ENCODE data around the gene SCNN1A. TPM values are rescaled to one million over a fixed set of nuclear protein-coding genes. Genes with fewer than 3 reads are reported as not detected.

SCNN1A gene
- total and polyA plus RNA-seq, 2 of the 13 experiments (the other 11 are each of a cell fraction or from before 2014, with no cell fraction given), result 1.5 to 14.6 TPM

- TF ChIP-seq FOSL1 (CRISPR knock-in tag; IDR thresholded peaks at IDR 0.05; ENCODE audit: borderline replicate concordance) (peak; percentile 41; the same call in 1 of the 2 replicates), SMAD3 (CRISPR knock-in tag; IDR thresholded peaks at IDR 0.05) (no peak), ZNF598 (CRISPR knock-in tag; IDR thresholded peaks at IDR 0.05; ENCODE audit: borderline replicate concordance) (no peak), NFKBIZ (CRISPR knock-in tag; IDR thresholded peaks at IDR 0.05) (no peak), SNRNP70 (IDR thresholded peaks at IDR 0.05; ENCODE audit: low read depth, low read length) (no peak), IRX3 (CRISPR knock-in tag; IDR thresholded peaks at IDR 0.05; ENCODE audit: borderline replicate concordance, low read depth) (no peak), TP53 (CRISPR knock-in tag; conservative IDR thresholded peaks at IDR 0.05) (no peak), TFDP2 (CRISPR knock-in tag; IDR thresholded peaks at IDR 0.05) (no peak), BRCA1 (CRISPR knock-in tag; IDR thresholded peaks at IDR 0.05) (no peak), ZFP41 (CRISPR knock-in tag; IDR thresholded peaks at IDR 0.05; ENCODE audit: borderline replicate concordance) (no peak)
Measured at GRCh38 chr12:6369916-6370575, 5.3 kb downstream of the SCNN1A start (continued).

- Histone ChIP-seq H3K27me3 (ENCODE audit: control insufficient read depth in 1 of 2, insufficient read depth in 2 of 2, low read length in 2 of 2) (peaks cover 0 to 5% of the 10 kb centered on the region in 2 experiments; a peak in 1 of 5 replicates), H4K20me1 (ENCODE audit: insufficient read depth, low read length) (no peaks in the 10 kb centered on the region), H3K4me1 (ENCODE audit: insufficient read depth, low read length) (peaks cover 70% of the 10 kb centered on the region), H3K79me2 (ENCODE audit: insufficient read depth, low read length) (no peaks in the 10 kb centered on the region), H3K36me3 (replicated peaks in 1 of 2; ENCODE audit: control insufficient read depth in 1 of 2, insufficient read depth in 2 of 2, low read length in 2 of 2) (no peaks in the 10 kb centered on the region), H3K9me3 (ENCODE audit: low read length) (no peaks in the 10 kb centered on the region), H3K27ac (ENCODE audit: extremely low read length, insufficient read depth, low read length) (peak overlapping the region; percentile 37), H3K4me2 (ENCODE audit: low read depth, low read length) (no peak overlapping the region), H3K4me3 (replicated peaks in 1 of 3; ENCODE audit: insufficient read depth in 1 of 3, low read depth in 2 of 3, low read length in 3 of 3) (no peak overlapping the region), H2AFZ (ENCODE audit: low read length) (no peak overlapping the region), H3K9ac (ENCODE audit: insufficient read depth, low read depth, low read length) (no peak overlapping the region)
- ChIA-PET POLR2A (interaction anchor here (0.7 to 7.5 kb wide), 4 partner anchors 14 to 33 kb away, joined by 3 to 278 read pairs (median 96); partner anchors contain the start of genes LTBR and TNFRSF1A), CTCF (ENCODE audit: low intra/inter-chr PET ratio, low total read pairs) (no interaction called here)
- WGBS (ENCODE audit: low lambda C conversion rate), result 86% methylated on average over 9 of the region's 9 CpGs
- DNase-seq (ENCODE audit: low spot score) (no peak), ATAC-seq (no peak), FAIRE-seq (no peak)
- BruUV-seq (replicated peaks), result no TSS peak
- in situ Hi-C loops (cut with HindIII; ENCODE audit: extremely low pct_ligation_motif_present, low pct_unique_long_range_greater_than_20kb), result no loop called here
- intact Hi-C loops (cut with micrococcal nuclease; ENCODE audit: unreplicated experiment), result no loop called here
- TF ChIP-seq HMG20A (CRISPR knock-in tag; IDR thresholded peaks at IDR 0.05; ENCODE audit: borderline replicate concordance) (no peak), HIVEP1 (CRISPR knock-in tag; IDR thresholded peaks at IDR 0.05) (no peak), HOXA3 (CRISPR knock-in tag; IDR thresholded peaks at IDR 0.05) (no peak), PAF1 (CRISPR knock-in tag; IDR thresholded peaks at IDR 0.05) (no peak), ZBTB33 (CRISPR knock-in tag; IDR thresholded peaks at IDR 0.05) (no peak), ZNF674 (CRISPR knock-in tag; IDR thresholded peaks at IDR 0.05; ENCODE audit: low read depth) (no peak), SKI (IDR thresholded peaks at IDR 0.05; ENCODE audit: partially characterized antibody) (no peak), ARNT2 (CRISPR knock-in tag; IDR thresholded peaks at IDR 0.05; ENCODE audit: low read depth) (no peak), ZNF512 (CRISPR knock-in tag; IDR thresholded peaks at IDR 0.05) (no peak)
Measured at GRCh38 chr12:6368906-6369525, 6.3 kb downstream of the SCNN1A start.

Measured in HepG2 (cell line).